Measurements from ENCODE around the gene MARF1. TPM values are rescaled to one million over a fixed set of nuclear protein-coding genes. Genes with fewer than 3 reads are reported as not detected.

The MARF1 gene
- total and polyA plus RNA-seq, 2 of the 8 experiments (the other 6 are each of a cell fraction or from before 2014, with no cell fraction given), result 5.6 to 31.4 TPM

GRCh38 chr16:15581127-15581815, 61.7 kb downstream of the MARF1 start:
- H3K4me3 ChIP-seq (ENCODE audit: extremely low read depth in 1 of 4, insufficient read depth in 2 of 4, low read depth in 3 of 4, low read length in 4 of 4), result no peak overlapping the region
- CTCF ChIA-PET (ENCODE audit: partially characterized antibody), result interaction anchor here (1.5 kb wide), 1 partner anchor 14 kb away, joined by 3 read pairs; no protein-coding TSS in a partner anchor
- H4K8ac ChIP-seq (ENCODE audit: extremely low read depth, insufficient read depth, low read length), result no peak overlapping the region
- H2BK120ac ChIP-seq (replicated peaks; ENCODE audit: low read depth, low read length), result no peak overlapping the region
- H3K79me2 ChIP-seq (ENCODE audit: control insufficient read depth in 1 of 2, insufficient read depth in 2 of 2, low read length in 2 of 2), result no peaks in the 10 kb centered on the region
- no peak overlapping the region for H2BK5ac ChIP-seq (ENCODE audit: low read depth, low read length)
- H3K14ac ChIP-seq (ENCODE audit: insufficient read length), result no peak overlapping the region
- H4K91ac ChIP-seq (replicated peaks; ENCODE audit: insufficient read length, low read length), result no peak overlapping the region
- H3K4ac ChIP-seq (replicated peaks; ENCODE audit: insufficient read length, low read depth, low read length), result no peak overlapping the region
- H3K4me2 ChIP-seq (ENCODE audit: insufficient read depth in 1 of 2, low read depth in 2 of 2, low read length in 2 of 2), result no peak overlapping the region
- no peak overlapping the region for H2BK15ac ChIP-seq (ENCODE audit: low read length)
- DNase-seq (ENCODE audit: low read depth in 1 of 2, low spot score in 2 of 2) (no peak), FAIRE-seq (no peak)
- no peak overlapping the region for H3K9ac ChIP-seq (replicated peaks in 1 of 4; ENCODE audit: extremely low read depth in 1 of 4, low read depth in 3 of 4, low read length in 3 of 4)
- H4K20me1 ChIP-seq (replicated peaks in 1 of 2; ENCODE audit: control insufficient read depth in 1 of 2, insufficient read depth in 2 of 2, low read length in 2 of 2), result no peaks in the 10 kb centered on the region
- H2BK12ac ChIP-seq (ENCODE audit: low read depth, low read length), result no peak overlapping the region
- no peaks in the 10 kb centered on the region for H3K23me2 ChIP-seq (ENCODE audit: low read depth, low read length)
- H3K9me3 ChIP-seq (ENCODE audit: insufficient read depth in 2 of 2, low read depth in 1 of 2, low read length in 1 of 2), result peaks cover 2 to 4% of the 10 kb centered on the region in 2 experiments; a peak in 3 of 4 replicates
- TF ChIP-seq CHD1 (IDR thresholded peaks at IDR 0.05; ENCODE audit: low read depth, low read length), result no peak
- TF ChIP-seq, protein P1, sequence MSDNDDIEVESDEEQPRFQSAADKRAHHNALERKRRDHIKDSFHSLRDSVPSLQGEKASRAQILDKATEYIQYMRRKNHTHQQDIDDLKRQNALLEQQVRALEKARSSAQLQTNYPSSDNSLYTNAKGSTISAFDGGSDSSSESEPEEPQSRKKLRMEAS (IDR thresholded peaks at IDR 0.05), result no peak
- no peak for TF ChIP-seq POLR2A (IDR thresholded peaks at IDR 0.05; ENCODE audit: control extremely low read depth in 1 of 2, low read depth in 2 of 2, low read length in 2 of 2)
- no peak for TF ChIP-seq TEAD4 (IDR thresholded peaks at IDR 0.05; ENCODE audit: low read depth, low read length)
- no peak for TF ChIP-seq MAFK (IDR thresholded peaks at IDR 0.05; ENCODE audit: low read depth, low read length)
- TF ChIP-seq ASH2L (IDR thresholded peaks at IDR 0.05; ENCODE audit: low read length), result no peak
- no peak for TF ChIP-seq BACH1 (IDR thresholded peaks at IDR 0.05; ENCODE audit: low read length)
- no peak for TF ChIP-seq SP4 (IDR thresholded peaks at IDR 0.05; ENCODE audit: low read length)
- no peak for TF ChIP-seq SIN3A (conservative IDR thresholded peaks at IDR 0.05 in 1 of 2, IDR thresholded peaks at IDR 0.05 in 1 of 2; ENCODE audit: low read depth in 1 of 2, low read length in 2 of 2)
- no peak for TF ChIP-seq GABPA (IDR thresholded peaks at IDR 0.05; ENCODE audit: borderline replicate concordance, insufficient read depth, low read length)
- TF ChIP-seq RFX5 (IDR thresholded peaks at IDR 0.05; ENCODE audit: borderline replicate concordance, low read depth, low read length), result no peak
- H3K27ac ChIP-seq (ENCODE audit: low read depth, low read length), result no peak overlapping the region
- no peak overlapping the region for H3K23ac ChIP-seq (ENCODE audit: insufficient read length)
- H3K4me1 ChIP-seq (replicated peaks in 1 of 4; ENCODE audit: control insufficient read depth in 3 of 4, insufficient read depth in 4 of 4, low read length in 3 of 4), result no peaks in the 10 kb centered on the region
- no peak overlapping the region for H4K5ac ChIP-seq (ENCODE audit: insufficient read length, low read depth, low read length)
- H2BK20ac ChIP-seq (ENCODE audit: low read length), result no peak overlapping the region
- 86% methylated on average over 10 of the region's 10 CpGs; no CpG with 5 or more reads in 1 of the 2 experiments for WGBS, 2 experiments (ENCODE audit: extremely low coverage in 1 of 2, insufficient coverage in 1 of 2, insufficient read length in 1 of 2, insufficient replicate concordance in 2 of 2, low coverage in 1 of 2, low lambda C conversion rate in 2 of 2, missing lambda C conversion rate in 1 of 2)
- H3K27me3 ChIP-seq (replicated peaks in 1 of 4; ENCODE audit: control insufficient read depth in 3 of 4, extremely low read depth in 1 of 4, insufficient read depth in 3 of 4, low read length in 3 of 4), result no peaks in the 10 kb centered on the region
- H2AFZ ChIP-seq (ENCODE audit: low read length), result no peak overlapping the region
- no peak overlapping the region for H3K56ac ChIP-seq (replicated peaks; ENCODE audit: insufficient read length, low read depth, low read length)
- no peak overlapping the region for H2AK5ac ChIP-seq (ENCODE audit: low read depth, low read length)
- H3K36me3 ChIP-seq (ENCODE audit: control insufficient read depth in 2 of 4, insufficient read depth in 4 of 4, low read length in 3 of 4), result peaks cover 0 to 6% (median 2%) of the 10 kb centered on the region in 4 experiments; a peak in 1 of 8 replicates
- no peaks in the 10 kb centered on the region for H3K79me1 ChIP-seq (ENCODE audit: low read depth, low read length)
- POLR2A ChIA-PET (ENCODE audit: partially characterized antibody), result no interaction called here
- H3K18ac ChIP-seq (ENCODE audit: extremely low read depth, low read length), result no peak overlapping the region

Data from H1 (cell line).